RCC 7860 (cell line): ENCODE measurements around the gene CTRB1.
"Not testable (repeated sequence)": the region's sequence is repeated elsewhere in the genome, so short reads cannot be mapped to it uniquely, and the experiment has no call there.

Experiments used
- DNase-seq: peaks from one replicate; pipeline ENCODE4 v3.0.0-alpha.2; 2015; ENCODE audit warnings: low spot score
- FAIRE-seq: peaks from 2 replicates; lab custom pipeline; 2012; peaks lifted over from hg19 to GRCh38; lab: Jason Lieb, UNC

Gene CTRB1

GRCh38 chr16:75203667-75204409 lies 14.9 kb upstream of the CTRB1 start:
- no peak for FAIRE-seq
- DNase-seq, result no peak

GRCh38 chr16:75204410-75204758 lies 14.4 kb upstream of the CTRB1 start:
- FAIRE-seq, result no peak

GRCh38 chr16:75204905-75205304 lies 13.9 kb upstream of the CTRB1 start:
- DNase-seq, FAIRE-seq: not testable (repeated sequence)

More at GRCh38 chr16:75204410-75204758, 14.4 kb upstream of the CTRB1 start:
- DNase-seq, result no peak

- not testable (repeated sequence) for DNase-seq, FAIRE-seq
These were observed 13.3 kb upstream of the CTRB1 start for GRCh38 chr16:75205438-75205837.

GRCh38 chr16:75205961-75206748 lies 12.6 kb upstream of the CTRB1 start:
- FAIRE-seq, DNase-seq: not testable (repeated sequence)

- FAIRE-seq (no peak), DNase-seq (no peak)
These were observed 11.9 kb upstream of the CTRB1 start, which contains the start of gene CTRB2 for GRCh38 chr16:75206749-75207451. Gene CTRB2, minus strand, starts transcription at chr16:75207161. Its CDS starts 20 bp downstream, at chr16:75207141.

- no peak for DNase-seq
- no peak for FAIRE-seq
These were observed 11.0 kb upstream of the CTRB1 start for GRCh38 chr16:75207831-75208230.

GRCh38 chr16:75208242-75208825 lies 10.5 kb upstream of the CTRB1 start:
- DNase-seq (no peak), FAIRE-seq (no peak)

- DNase-seq (no peak), FAIRE-seq (no peak)
These were observed 9.8 kb upstream of the CTRB1 start for GRCh38 chr16:75208861-75209505.

GRCh38 chr16:75209514-75209913 lies 9.3 kb upstream of the CTRB1 start:
- FAIRE-seq, DNase-seq: not testable (repeated sequence)

- no peak for FAIRE-seq
- DNase-seq, result no peak
These were observed 8.8 kb upstream of the CTRB1 start for GRCh38 chr16:75209944-75210343.

- FAIRE-seq, DNase-seq: not testable (repeated sequence)
These were observed 7.5 kb upstream of the CTRB1 start for GRCh38 chr16:75211286-75211685.

GRCh38 chr16:75216127-75216526 lies 2.7 kb upstream of the CTRB1 start:
- no peak for FAIRE-seq
- no peak for DNase-seq

- no peak for DNase-seq
- FAIRE-seq, result no peak
These were observed 2.2 kb upstream of the CTRB1 start for GRCh38 chr16:75216576-75216975.

GRCh38 chr16:75217389-75217851 lies 1.4 kb upstream of the CTRB1 start:
- DNase-seq (no peak), FAIRE-seq (no peak)

- FAIRE-seq (no peak), DNase-seq (no peak)
These were observed 300 bp downstream of the CTRB1 start for GRCh38 chr16:75219088-75219487.

- no peak for FAIRE-seq
These were observed 1.1 kb downstream of the CTRB1 start for GRCh38 chr16:75219838-75220237.

GRCh38 chr16:75222271-75222783 lies 3.5 kb downstream of the CTRB1 start:
- FAIRE-seq (no peak), DNase-seq (no peak)

More at GRCh38 chr16:75219838-75220237, 1.1 kb downstream of the CTRB1 start:
- no peak for DNase-seq

- not testable (repeated sequence) for FAIRE-seq, DNase-seq
These were observed 4.3 kb downstream of the CTRB1 start for GRCh38 chr16:75223129-75223528.
